Subcutaneous abdominal adipose tissue (tissue), 5 donors: Measurements from ENCODE around the gene LRFN4.
A peak's percentile ranks its signal among the peaks of the same experiment; 100 is the strongest.

Source experiments
- H3K27ac ChIP-seq: one replicate; pipeline ENCODE4 v1.7.0; 2013; ENCODE audit warnings: low read depth, mild to moderate bottlenecking, inconsistent platforms, low read length, moderate library complexity
- H3K27me3 ChIP-seq, 5 donors: one replicate each; pipeline ENCODE4 v1.7.0; 2013; ENCODE audit warnings: low read length in 5 of 5, inconsistent platforms in 1 of 5; ENCODE audit not compliant: control insufficient read depth in 5 of 5, insufficient read depth in 4 of 5
- H3K36me3 ChIP-seq, 5 donors: one replicate each; pipeline ENCODE4 v1.7.0; 2013; ENCODE audit warnings: low read length in 5 of 5; ENCODE audit not compliant: control insufficient read depth in 5 of 5, insufficient read depth in 5 of 5
- H3K4me1 ChIP-seq, 5 donors: one replicate each; pipeline ENCODE4 v1.7.0; 2013; ENCODE audit warnings: low read length in 5 of 5, mild to moderate bottlenecking in 3 of 5, moderate library complexity in 1 of 5; ENCODE audit not compliant: control insufficient read depth in 5 of 5, insufficient read depth in 5 of 5
- H3K4me3 ChIP-seq, 5 donors: one replicate each; pipeline ENCODE4 v1.7.0; 2013; ENCODE audit warnings: low read length in 5 of 5, low read depth in 1 of 5
- H3K9ac ChIP-seq, 5 donors: one replicate each; pipeline ENCODE4 v1.7.0; 2013; ENCODE audit warnings: low read length in 5 of 5, mild to moderate bottlenecking in 4 of 5, moderate library complexity in 3 of 5
- H3K9me3 ChIP-seq, 5 donors: one replicate each; pipeline ENCODE4 v1.7.0; 2013; ENCODE audit warnings: low read length in 5 of 5; ENCODE audit not compliant: control insufficient read depth in 5 of 5
- donor health status: healthy.
- donor health status: healthy.
- donor health status: healthy.
- donor health status: healthy.
- donor health status: healthy.

LRFN4 gene

GRCh38 chr11:66851698-66852465 is 5.0 kb upstream of the LRFN4 start:
- Histone ChIP-seq H3K4me3 (no peak overlapping the region), H3K27ac (no peak overlapping the region), H3K36me3 (peaks cover 0 to 66% (median 62%) of the 10 kb centered on the region in 5 donors), H3K27me3 (no peaks in the 10 kb centered on the region), H3K4me1 (peaks cover 0 to 20% (median 12%) of the 10 kb centered on the region in 5 donors), H3K9ac (no peak overlapping the region), H3K9me3 (no peaks in the 10 kb centered on the region)

- H3K27ac ChIP-seq, result no peak overlapping the region
- H3K4me3 ChIP-seq, result no peak overlapping the region
- no peaks in the 10 kb centered on the region for H3K27me3 ChIP-seq
- peaks cover 0 to 60% (median 58%) of the 10 kb centered on the region in 5 donors for H3K36me3 ChIP-seq
- peaks cover 0 to 24% (median 14%) of the 10 kb centered on the region in 5 donors for H3K4me1 ChIP-seq
- no peak overlapping the region for H3K9ac ChIP-seq
- H3K9me3 ChIP-seq, result no peaks in the 10 kb centered on the region
Observed at GRCh38 chr11:66852466-66853241, 4.2 kb upstream of the LRFN4 start.

- Histone ChIP-seq H3K4me3 (no peak overlapping the region), H3K27me3 (no peaks in the 10 kb centered on the region), H3K27ac (no peak overlapping the region), H3K9ac (no peak overlapping the region), H3K4me1 (peaks cover 0 to 32% (median 23%) of the 10 kb centered on the region in 5 donors), H3K9me3 (peaks cover 0 to 4% (median 0%) of the 10 kb centered on the region in 5 donors), H3K36me3 (peaks cover 0 to 57% (median 49%) of the 10 kb centered on the region in 5 donors)
Observed at GRCh38 chr11:66853242-66854229, 3.3 kb upstream of the LRFN4 start.

- Histone ChIP-seq H3K4me3 (no peak overlapping the region), H3K9me3 (peaks cover 0 to 4% (median 0%) of the 10 kb centered on the region in 5 donors), H3K36me3 (peaks cover 0 to 57% (median 48%) of the 10 kb centered on the region in 5 donors), H3K27ac (no peak overlapping the region), H3K9ac (no peak overlapping the region), H3K4me1 (peaks cover 0 to 37% (median 28%) of the 10 kb centered on the region in 5 donors), H3K27me3 (no peaks in the 10 kb centered on the region)
Observed at GRCh38 chr11:66854231-66854661, 2.6 kb upstream of the LRFN4 start.

GRCh38 chr11:66854729-66855211 is 2.1 kb upstream of the LRFN4 start:
- H3K27ac ChIP-seq, result no peak overlapping the region
- no peak overlapping the region for H3K4me3 ChIP-seq
- peaks cover 0 to 4% (median 0%) of the 10 kb centered on the region in 5 donors for H3K9me3 ChIP-seq
- H3K4me1 ChIP-seq, result peaks cover 0 to 37% (median 27%) of the 10 kb centered on the region in 5 donors
- no peaks in the 10 kb centered on the region for H3K27me3 ChIP-seq
- peaks cover 0 to 56% (median 43%) of the 10 kb centered on the region in 5 donors for H3K36me3 ChIP-seq
- no peak overlapping the region for H3K9ac ChIP-seq

- Histone ChIP-seq H3K36me3 (peaks cover 0 to 53% (median 37%) of the 10 kb centered on the region in 5 donors), H3K4me3 (peak overlapping the region; percentile 66 to 77 (median 75)), H3K27ac (peak overlapping the region; percentile 91), H3K9me3 (peaks cover 0 to 4% (median 0%) of the 10 kb centered on the region in 5 donors), H3K9ac (peak overlapping the region; percentile 53 to 86 (median 72)), H3K27me3 (no peaks in the 10 kb centered on the region), H3K4me1 (peaks cover 0 to 46% (median 27%) of the 10 kb centered on the region in 5 donors)
Observed at GRCh38 chr11:66855574-66856495, 1.0 kb upstream of the LRFN4 start.

GRCh38 chr11:66857234-66857926 is 516 bp downstream of the LRFN4 start:
- Histone ChIP-seq H3K4me3 (peak overlapping the region in 4 of 5 donors; percentile 39 to 75 (median 60)), H3K27ac (peak overlapping the region; percentile 54)

GRCh38 chr11:66857927-66858185 is 992 bp downstream of the LRFN4 start:
- Histone ChIP-seq H3K27me3 (no peaks in the 10 kb centered on the region), H3K27ac (peak overlapping the region; percentile 54), H3K36me3 (peaks cover 0 to 51% (median 31%) of the 10 kb centered on the region in 5 donors), H3K4me3 (peak overlapping the region in 2 of 5 donors; percentile 50 to 70), H3K9ac (no peak overlapping the region), H3K9me3 (peaks cover 0 to 4% (median 0%) of the 10 kb centered on the region in 5 donors), H3K4me1 (peaks cover 0 to 59% (median 32%) of the 10 kb centered on the region in 5 donors)

More at GRCh38 chr11:66857234-66857926, 516 bp downstream of the LRFN4 start:
- Histone ChIP-seq H3K36me3 (peaks cover 0 to 52% (median 31%) of the 10 kb centered on the region in 5 donors), H3K27me3 (no peaks in the 10 kb centered on the region), H3K9ac (peak overlapping the region in 1 of 5 donors; percentile 52), H3K9me3 (peaks cover 0 to 4% (median 0%) of the 10 kb centered on the region in 5 donors), H3K4me1 (peaks cover 0 to 55% (median 27%) of the 10 kb centered on the region in 5 donors)
